NB4 (cell line): ENCODE data around the gene CSTF3.

Source experiments
- CTCF ChIP-seq: IDR thresholded peaks from one replicate; pipeline ENCODE4 v1.5.1; 2012; ENCODE audit warnings: low read depth, low read length
- MAX ChIP-seq: IDR thresholded peaks from 2 replicates; pipeline ENCODE4 v1.6.1; 2011; ENCODE audit warnings: low read depth, low read length
- MYC ChIP-seq: IDR thresholded peaks from 2 replicates; pipeline ENCODE4 v1.6.1; 2011; ENCODE audit warnings: low read depth, low read length
- POLR2A ChIP-seq: IDR thresholded peaks from 2 replicates; pipeline ENCODE4 v1.6.1; 2011; ENCODE audit warnings: mild to moderate bottlenecking; ENCODE audit not compliant: insufficient read length; ENCODE audit errors: extremely low read depth

- no peak for TF ChIP-seq CTCF
- no peak for TF ChIP-seq POLR2A
- TF ChIP-seq MAX, result no peak
- TF ChIP-seq MYC, result no peak
Measured at GRCh38 chr11:33125025-33125424, 36.3 kb downstream of the CSTF3 start.
